Activated CD4-positive, CD25-positive, alpha-beta regulatory T cell treated with anti-CD3 and anti-CD28 coated beads, Interleukin-2, amount 50 U/mL, for 72 hours (primary cell): ENCODE results near the gene HAGHL.
"Not testable (repeated sequence)": the region's sequence is repeated elsewhere in the genome, so short reads cannot be mapped to it uniquely, and the experiment has no call there.

Source experiments
- DNase-seq: peaks from one replicate; pipeline ENCODE4 v3.0.0; 2021

Gene HAGHL

GRCh38 chr16:760545-761343 is 33.8 kb downstream of the HAGHL start, which contains the start of gene MSLN:
TSS of gene MSLN (plus strand) at chr16:760734. CDS start at chr16:762681, 1,947 bp downstream.
- DNase-seq: no peak

DNA sequence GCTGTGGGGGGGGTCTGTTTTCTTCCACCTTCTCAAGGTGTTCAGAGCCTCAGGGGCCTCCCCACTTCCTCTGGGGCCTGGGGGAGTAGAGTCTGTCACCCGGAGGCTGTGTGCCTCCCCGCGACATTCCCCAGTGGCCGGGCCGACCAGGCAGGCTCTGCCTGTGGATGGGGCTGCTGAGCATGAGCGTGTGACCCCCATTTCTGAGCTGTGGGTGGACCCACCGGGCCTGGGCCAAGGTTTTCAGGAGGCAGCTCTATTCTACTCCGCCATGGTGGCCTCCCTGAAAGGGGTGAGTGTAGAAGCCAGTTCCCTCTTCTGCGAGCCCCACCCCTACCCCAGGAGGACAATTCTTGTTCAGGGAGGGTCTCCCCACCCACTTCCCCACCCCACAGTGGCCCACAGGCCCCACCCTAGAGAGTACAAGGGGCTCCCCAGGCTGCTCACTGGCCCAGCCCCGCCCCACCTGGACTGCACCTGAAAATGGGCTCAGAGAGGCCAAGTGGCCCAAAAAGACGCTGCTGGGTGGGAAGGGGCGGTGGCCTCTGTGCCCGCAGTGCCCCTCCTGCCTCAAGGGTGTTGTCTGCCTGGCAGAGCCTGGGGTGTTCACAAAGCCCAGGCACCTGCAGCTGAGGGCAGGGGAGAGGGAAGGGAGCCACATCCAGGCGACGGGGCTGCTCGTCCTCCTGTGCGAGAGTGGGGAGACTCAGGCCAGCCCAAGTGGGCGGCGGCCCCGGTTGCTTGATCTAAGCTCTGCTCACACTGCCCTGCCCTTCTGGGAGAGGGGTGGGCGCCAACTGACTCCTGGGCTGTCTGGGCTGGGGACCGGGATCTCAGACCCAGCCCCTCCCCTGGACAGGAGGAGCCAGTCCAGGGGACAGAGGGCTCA is 35.0 kb downstream of the HAGHL start:
- DNase-seq: no peak

- no peak for DNase-seq
Observed at GRCh38 chr16:762595-763268, 35.8 kb downstream of the HAGHL start.

GRCh38 chr16:763369-764183 is 36.7 kb downstream of the HAGHL start:
- DNase-seq: no peak

DNA sequence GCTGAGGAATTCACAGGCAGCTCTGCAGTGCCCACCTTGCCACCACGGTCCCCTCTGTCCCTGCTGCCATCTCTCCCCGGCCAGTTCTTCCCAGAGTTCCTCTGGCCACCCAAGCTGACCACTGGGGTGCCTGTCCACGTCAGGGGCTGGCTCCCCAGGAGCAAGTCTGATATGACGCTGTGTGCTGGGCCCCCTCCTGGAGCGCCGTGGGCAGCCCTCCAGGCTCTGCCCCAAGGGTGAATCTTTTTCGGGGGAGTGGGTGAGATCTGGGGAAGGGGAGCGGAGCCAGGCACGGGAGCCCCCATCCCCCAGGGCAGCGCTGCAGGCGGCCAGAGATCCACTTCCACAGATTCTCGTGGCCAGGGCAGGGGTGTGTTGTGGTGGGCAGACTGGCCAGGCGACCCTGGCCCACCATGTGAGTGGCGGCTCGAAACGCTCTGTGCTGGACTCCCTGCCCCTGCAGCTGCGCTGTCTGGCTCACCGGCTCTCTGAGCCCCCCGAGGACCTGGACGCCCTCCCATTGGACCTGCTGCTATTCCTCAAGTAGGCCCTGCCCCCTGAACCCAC is 37.4 kb downstream of the HAGHL start:
- no peak for DNase-seq

DNA sequence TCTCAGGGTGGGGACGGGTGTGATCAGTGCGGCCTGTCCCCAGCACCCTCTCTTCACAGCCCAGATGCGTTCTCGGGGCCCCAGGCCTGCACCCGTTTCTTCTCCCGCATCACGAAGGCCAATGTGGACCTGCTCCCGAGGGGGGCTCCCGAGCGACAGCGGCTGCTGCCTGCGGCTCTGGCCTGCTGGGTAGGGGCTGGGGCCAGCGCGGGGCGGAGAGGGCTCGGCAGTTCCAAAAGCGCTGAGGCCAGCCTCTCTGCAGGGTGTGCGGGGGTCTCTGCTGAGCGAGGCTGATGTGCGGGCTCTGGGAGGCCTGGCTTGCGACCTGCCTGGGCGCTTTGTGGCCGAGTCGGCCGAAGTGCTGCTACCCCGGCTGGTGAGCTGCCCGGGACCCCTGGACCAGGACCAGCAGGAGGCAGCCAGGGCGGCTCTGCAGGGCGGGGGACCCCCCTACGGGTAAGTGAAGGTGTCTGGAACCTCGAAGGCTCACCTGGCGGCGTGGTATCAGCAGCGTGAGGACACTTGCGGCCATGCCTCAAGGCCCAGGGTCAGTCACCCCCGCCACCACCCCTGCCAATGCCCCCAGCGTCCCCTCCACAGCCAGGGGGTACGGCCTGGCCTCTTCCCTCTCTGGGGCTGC is 38.1 kb downstream of the HAGHL start:
- no peak for DNase-seq

DNA sequence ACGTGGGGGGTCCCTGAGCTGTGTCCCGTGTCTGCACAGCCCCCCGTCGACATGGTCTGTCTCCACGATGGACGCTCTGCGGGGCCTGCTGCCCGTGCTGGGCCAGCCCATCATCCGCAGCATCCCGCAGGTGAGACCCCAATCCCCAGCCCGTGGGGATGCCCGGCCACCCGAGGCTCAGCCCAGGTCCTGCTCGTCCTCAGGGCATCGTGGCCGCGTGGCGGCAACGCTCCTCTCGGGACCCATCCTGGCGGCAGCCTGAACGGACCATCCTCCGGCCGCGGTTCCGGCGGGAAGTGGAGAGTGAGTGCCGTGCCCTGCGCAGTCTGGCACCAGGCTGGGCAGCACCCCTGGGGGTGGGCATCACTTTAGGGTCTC is 38.6 kb downstream of the HAGHL start:
- no peak for DNase-seq

- no peak for DNase-seq
Observed at GRCh38 chr16:766008-766819, 39.3 kb downstream of the HAGHL start.

DNA sequence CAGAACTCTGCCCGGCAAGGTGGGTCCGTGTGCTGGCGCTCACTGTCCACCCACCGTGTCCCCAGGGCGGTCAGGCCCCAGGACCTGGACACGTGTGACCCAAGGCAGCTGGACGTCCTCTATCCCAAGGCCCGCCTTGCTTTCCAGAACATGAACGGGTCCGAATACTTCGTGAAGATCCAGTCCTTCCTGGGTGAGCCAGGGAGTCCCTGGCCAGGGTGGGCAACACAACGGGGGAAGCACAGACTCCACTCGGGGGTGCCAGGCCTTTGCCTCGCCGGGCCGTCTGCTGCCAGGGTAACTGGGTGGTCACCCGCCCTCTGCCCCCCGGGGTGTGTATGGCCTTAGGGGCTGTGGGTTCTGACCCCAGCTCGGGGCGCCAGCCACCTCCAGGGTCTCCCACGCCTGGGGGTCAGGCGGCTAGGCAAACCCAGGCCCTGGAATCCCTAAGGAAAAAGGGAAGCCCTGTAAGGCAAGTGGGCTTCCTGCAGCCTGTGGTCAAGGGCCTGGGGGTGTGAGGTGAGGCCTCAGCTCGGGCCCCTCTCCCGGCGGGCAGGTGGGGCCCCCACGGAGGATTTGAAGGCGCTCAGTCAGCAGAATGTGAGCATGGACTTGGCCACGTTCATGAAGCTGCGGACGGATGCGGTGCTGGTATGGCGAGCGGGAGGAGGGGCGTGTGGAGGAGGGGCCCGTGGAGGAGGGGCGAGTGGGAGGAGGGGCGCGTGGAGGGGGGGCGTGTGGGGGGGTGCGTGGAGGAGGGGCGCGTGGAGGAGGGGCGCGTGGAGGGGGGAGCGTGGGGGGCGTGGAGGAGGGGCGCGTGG is 40.1 kb downstream of the HAGHL start:
- no peak for DNase-seq

DNA sequence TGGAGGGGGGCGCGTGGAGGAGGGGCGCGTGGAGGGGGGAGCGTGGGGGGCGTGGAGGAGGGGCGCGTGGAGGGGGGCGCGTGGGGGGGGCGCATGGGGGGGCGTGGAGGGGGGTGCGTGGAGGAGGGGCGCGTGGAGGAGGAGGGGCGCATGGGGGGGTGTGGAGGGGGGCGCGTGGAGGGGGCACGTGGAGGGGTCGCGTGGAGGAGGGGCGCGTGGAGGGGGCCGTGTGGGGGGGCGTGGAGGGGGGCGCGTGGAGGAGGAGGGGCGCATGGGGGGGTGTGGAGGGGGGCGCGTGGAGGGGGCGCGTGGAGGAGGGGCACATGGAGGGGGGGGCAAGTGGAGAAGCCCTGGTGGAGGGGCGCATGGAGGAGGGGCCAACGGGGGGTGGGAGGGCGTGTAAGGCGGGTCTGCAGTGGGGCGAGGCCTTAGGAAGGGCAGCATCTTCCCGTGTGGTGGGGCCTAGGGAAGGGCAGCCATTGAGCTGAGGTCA is 40.9 kb downstream of the HAGHL start:
- DNase-seq: no peak

DNA sequence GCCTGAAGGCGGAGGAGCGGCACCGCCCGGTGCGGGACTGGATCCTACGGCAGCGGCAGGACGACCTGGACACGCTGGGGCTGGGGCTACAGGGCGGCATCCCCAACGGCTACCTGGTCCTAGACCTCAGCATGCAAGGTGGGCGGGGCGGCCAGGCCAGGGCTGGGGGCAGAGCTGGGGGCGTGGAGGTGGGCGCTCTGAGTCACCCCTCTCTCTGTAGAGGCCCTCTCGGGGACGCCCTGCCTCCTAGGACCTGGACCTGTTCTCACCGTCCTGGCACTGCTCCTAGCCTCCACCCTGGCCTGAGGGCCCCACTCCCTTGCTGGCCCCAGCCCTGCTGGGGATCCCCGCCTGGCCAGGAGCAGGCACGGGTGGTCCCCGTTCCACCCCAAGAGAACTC is 41.5 kb downstream of the HAGHL start:
- no peak for DNase-seq

DNA sequence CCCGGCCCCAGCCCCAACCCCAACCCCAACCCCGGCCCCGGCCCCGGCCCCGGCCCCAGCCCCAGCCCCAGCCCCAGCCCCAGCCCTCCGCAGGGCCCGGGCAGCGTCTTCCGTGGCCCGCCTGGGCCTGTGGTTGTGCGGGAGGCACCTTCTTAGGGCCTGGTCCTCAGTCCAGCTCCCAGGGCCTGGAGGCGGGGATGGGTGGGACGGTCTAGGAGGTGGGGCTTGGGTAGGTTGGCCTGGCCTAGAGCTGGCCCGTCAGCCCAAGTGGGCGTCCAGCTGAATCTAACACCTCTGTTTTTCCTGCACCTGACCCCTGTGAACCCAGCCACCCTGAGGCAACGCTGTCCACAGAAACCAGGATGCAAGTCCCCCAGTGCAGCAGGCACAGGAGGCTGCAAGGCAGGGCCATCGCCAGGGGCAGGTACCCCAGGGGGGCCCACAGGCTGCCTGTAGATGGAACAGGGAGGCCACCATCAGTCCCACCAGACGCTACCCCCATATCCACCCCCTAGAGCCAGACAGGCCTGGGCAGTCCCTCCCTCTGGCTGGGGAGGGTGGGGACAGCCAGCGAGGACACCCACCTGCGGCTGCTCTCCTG is 42.4 kb downstream of the HAGHL start:
- DNase-seq: no peak

DNA sequence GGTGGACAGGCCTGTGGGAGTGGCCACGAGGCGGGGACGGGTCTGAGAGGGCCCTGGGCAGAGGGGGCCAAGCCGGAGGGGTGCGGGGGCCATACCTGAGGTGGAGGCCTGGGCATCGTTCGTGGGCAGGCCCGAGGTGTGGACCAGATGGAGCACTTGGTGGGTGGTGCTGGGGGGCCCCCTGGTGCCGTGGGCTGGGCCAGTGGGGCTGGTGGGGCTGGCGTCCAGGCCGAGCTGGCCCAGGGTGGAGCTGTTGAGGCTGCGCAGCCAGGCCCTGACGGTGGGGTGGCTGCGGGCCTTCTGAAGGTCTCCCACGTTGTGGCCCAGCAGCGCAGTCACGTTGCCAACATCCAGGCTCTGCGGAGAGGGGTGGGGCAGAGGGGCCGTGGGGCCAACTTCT is 43.0 kb downstream of the HAGHL start:
- no peak for DNase-seq

GRCh38 chr16:770411-770810 is 43.5 kb downstream of the HAGHL start:
- DNase-seq: no peak

DNA sequence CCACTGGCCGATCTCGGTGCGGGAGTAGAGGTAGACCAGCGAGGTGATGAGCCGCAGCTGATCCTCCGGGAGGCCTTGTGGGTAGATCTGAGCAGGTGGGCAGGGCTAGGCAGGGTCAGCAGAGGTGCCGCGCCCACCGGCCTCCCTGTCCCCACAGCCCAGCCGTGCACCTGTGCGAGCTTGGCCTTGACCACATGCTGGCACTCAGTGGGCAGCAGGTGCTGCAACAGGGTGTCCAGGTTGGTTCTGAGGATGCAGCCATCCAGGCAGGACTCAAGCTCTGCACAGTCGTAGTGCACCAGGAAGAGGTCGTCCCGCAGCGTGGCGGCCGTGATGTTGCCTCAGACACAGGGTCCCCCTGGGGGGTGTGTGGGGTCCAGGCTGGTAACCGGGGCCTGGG is 46.1 kb downstream of the HAGHL start:
- no peak for DNase-seq

- DNase-seq: no peak
Observed at GRCh38 chr16:774086-775001, 47.4 kb downstream of the HAGHL start.

- DNase-seq: no peak
Observed at GRCh38 chr16:775236-775796, 48.4 kb downstream of the HAGHL start.

GRCh38 chr16:776298-776697 is 49.4 kb downstream of the HAGHL start:
- DNase-seq: not testable (repeated sequence)
